Fibroblast of lung (primary cell): ENCODE results near the gene CCDC150.

ENCODE experiments used
- CTCF ChIP-seq, 2 donors: IDR thresholded peaks in 1 of 2; conservative IDR thresholded peaks in 1 of 2; 1 replicate in 1 of 2; 2 replicates in 1 of 2; pipeline ENCODE4 v1.5.1; 2011 to 2012; ENCODE audit warnings: low read length in 2 of 2, control low read depth in 1 of 2, inconsistent platforms in 1 of 2, low read depth in 1 of 2, mild to moderate bottlenecking in 1 of 2
- EZH2 ChIP-seq: IDR thresholded peaks from 2 replicates; pipeline ENCODE4 v1.5.1; 2012; ENCODE audit warnings: low read length, control low read depth, mild to moderate bottlenecking; ENCODE audit errors: missing control alignments

- TF ChIP-seq CTCF (conservative IDR thresholded peaks at IDR 0.05 in 1 of 2, IDR thresholded peaks at IDR 0.05 in 1 of 2; ENCODE audit: low read depth in 1 of 2, low read length in 2 of 2) (no peak), EZH2 (no peak)
Measured at GRCh38 chr2:196604196-196604595, 35.3 kb upstream of the CCDC150 start.
